Panc1 (cell line): ENCODE data around the gene IMP4. TPM values are rescaled to one million over a fixed set of nuclear protein-coding genes. Genes with fewer than 3 reads are reported as not detected.

Experiments
- ATAC-seq: fragments of 200-7000 bp; cut with Tn5 transposase; 2 replicates; pipeline ENCODE4 v1.9.1; 2020; ENCODE audit warnings: mild to moderate bottlenecking, moderate library complexity
- BruUV-seq: library from RNA; stranded (reverse); fragments of 400-500 nt; replicated peaks from 2 replicates; lab custom pipeline; 2021; lab: Mats Ljungman, UMichigan
- CTCF ChIA-PET: fragments of 300-600 bp; sonication (Branson Sonifier 250); formaldehyde crosslinking; loops from one replicate; lab custom pipeline; 2022; ENCODE audit warnings: antibody characterized with exemption; lab: Charles Lee
- POLR2A ChIA-PET: fragments of 300-600 bp; sonication (Branson Sonifier 250); formaldehyde crosslinking; loops from one replicate; lab custom pipeline; 2022; ENCODE audit warnings: antibody characterized with exemption; lab: Charles Lee
- DNase-seq: peaks from one replicate; pipeline ENCODE4 v3.0.0-alpha.2; 2010; ENCODE audit warnings: low read depth, low spot score
- H3K27ac ChIP-seq: 2 replicates; pipeline ENCODE4 v1.5.1; 2011; ENCODE audit warnings: mild to moderate bottlenecking, low read length, inconsistent platforms
- H3K27me3 ChIP-seq: fragments of 200-500 bp; sonication (Bioruptor generic); 2 replicates; pipeline ENCODE4 v1.6.0; 2014; ENCODE audit warnings: low read length, inconsistent platforms; ENCODE audit not compliant: control insufficient read depth, insufficient read depth
- H3K36me3 ChIP-seq: fragments of 200-500 bp; sonication (Bioruptor generic); 2 replicates; pipeline ENCODE4 v1.5.1; 2014; ENCODE audit warnings: inconsistent platforms, mild to moderate bottlenecking, low read length, moderate library complexity; ENCODE audit not compliant: control insufficient read depth, insufficient read depth
- H3K4me1 ChIP-seq: 2 replicates; pipeline ENCODE4 v1.5.1; 2011; ENCODE audit warnings: inconsistent platforms, mild to moderate bottlenecking, low read length, moderate library complexity; ENCODE audit not compliant: control insufficient read depth, insufficient read depth
- H3K4me3 ChIP-seq, 2 experiments: 2 replicates each; pipeline ENCODE4 v1.5.1; 2011 to 2012; ENCODE audit warnings: low read depth in 2 of 2, low read length in 2 of 2, mild to moderate bottlenecking in 2 of 2, inconsistent platforms in 1 of 2, moderate library complexity in 1 of 2
- H3K9me3 ChIP-seq: fragments of 200-500 bp; sonication (Bioruptor generic); 2 replicates; pipeline ENCODE4 v1.5.1; 2014; ENCODE audit warnings: low read depth, mild to moderate bottlenecking, inconsistent platforms, low read length, moderate library complexity; ENCODE audit not compliant: control insufficient read depth, insufficient read depth
- POLR2AphosphoS5 ChIP-seq: IDR thresholded peaks from 2 replicates; pipeline ENCODE4 v1.6.1; 2012; ENCODE audit warnings: mild to moderate bottlenecking, low read depth, low read length, moderate library complexity
- SIN3A ChIP-seq: IDR thresholded peaks from 2 replicates; pipeline ENCODE4 v1.6.1; 2012; ENCODE audit warnings: low read depth, mild to moderate bottlenecking, low read length, moderate library complexity, borderline replicate concordance; ENCODE audit not compliant: insufficient read depth
- TCF7L2 ChIP-seq: IDR thresholded peaks from 2 replicates; pipeline ENCODE4 v1.6.1; 2011; ENCODE audit warnings: mild to moderate bottlenecking, low read depth, low read length, inconsistent platforms
- in situ Hi-C: cut with HindIII; loops from 2 replicates; pipeline ENCODE4 v1.10.0; 2016; ENCODE audit warnings: low sequenced_read_pairs, low pct_unique_long_range_greater_than_20kb
- intact Hi-C: fragments of 100-400 bp; cut with micrococcal nuclease; formaldehyde crosslinking; loops from one replicate; pipeline ENCODE4 v1.10.0; 2022; ENCODE audit not compliant: unreplicated experiment
- total RNA-seq: library from RNA; stranded (reverse); gene quantifications from one replicate; pipeline ENCODE4 v1.2.1, GENCODE V29; 2021; ENCODE audit not compliant: unreplicated experiment
- TF ChIP-seq, protein P1 (sequence below), 2 experiments: IDR thresholded peaks; 2 replicates each; pipeline ENCODE4 v1.6.1; 2011 to 2012; ENCODE audit warnings: low read depth in 2 of 2, control low read depth in 1 of 2, low read length in 1 of 2, mild to moderate bottlenecking in 1 of 2, moderate library complexity in 1 of 2; ENCODE audit not compliant: insufficient read depth in 1 of 2
- TF ChIP-seq, protein P2 (sequence below): fragments of 450-650 bp; IDR thresholded peaks from 2 replicates; pipeline ENCODE4 v1.5.1; 2017; ENCODE audit warnings: mild to moderate bottlenecking

IMP4 gene
- total RNA-seq, 1 experiment from 2014 or later = 104 TPM

DNA sequence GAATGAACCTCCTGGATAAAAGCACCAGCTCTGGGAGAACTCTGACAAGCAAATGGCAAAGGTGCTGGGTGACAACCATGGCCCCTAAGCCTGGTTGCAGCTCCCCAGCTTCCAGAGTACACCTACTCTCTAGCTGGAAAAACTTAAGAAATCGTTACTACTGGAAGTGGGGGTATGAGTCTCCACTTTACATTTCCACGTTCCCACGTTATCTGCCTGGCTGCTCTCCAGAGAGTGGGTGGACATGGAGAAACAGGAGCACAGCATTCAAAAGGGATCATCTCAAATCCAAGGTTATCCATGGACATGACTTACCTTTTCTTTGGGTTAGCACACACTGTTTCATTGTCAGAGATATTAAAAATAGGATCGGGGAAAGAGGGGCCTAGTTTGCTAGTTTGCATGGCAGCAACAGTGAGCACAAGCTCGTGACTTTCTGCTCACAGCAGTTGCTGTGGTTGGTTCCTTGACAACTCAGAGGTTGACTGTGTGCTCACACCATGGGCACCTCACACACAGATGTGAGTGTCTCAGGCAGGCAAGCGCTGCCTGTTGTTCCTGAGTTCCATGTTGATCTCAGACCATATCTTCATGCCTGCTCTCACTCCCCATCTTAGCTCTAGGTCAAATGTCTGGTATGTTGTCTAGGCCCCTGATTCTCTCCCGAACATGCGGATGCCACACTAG is 45.7 kb downstream of the IMP4 start:
- H3K4me1 ChIP-seq = peaks cover 11% of the 10 kb centered on the region
- BruUV-seq = no TSS peak
- CTCF ChIA-PET = no interaction called here
- H3K27ac ChIP-seq = no peak overlapping the region
- H3K27me3 ChIP-seq = no peaks in the 10 kb centered on the region
- no peak for ATAC-seq
- intact Hi-C loops (no loop called here), in situ Hi-C loops (no loop called here)
- POLR2A ChIA-PET = interaction anchor here (0.6 kb wide), 1 partner anchor 21 kb away, joined by 4 read pairs; no protein-coding TSS in a partner anchor
- H3K9me3 ChIP-seq = no peaks in the 10 kb centered on the region
- DNase-seq = no peak
- no peak for TF ChIP-seq SIN3A
- TF ChIP-seq TCF7L2 = no peak
- TF ChIP-seq, protein P1, sequence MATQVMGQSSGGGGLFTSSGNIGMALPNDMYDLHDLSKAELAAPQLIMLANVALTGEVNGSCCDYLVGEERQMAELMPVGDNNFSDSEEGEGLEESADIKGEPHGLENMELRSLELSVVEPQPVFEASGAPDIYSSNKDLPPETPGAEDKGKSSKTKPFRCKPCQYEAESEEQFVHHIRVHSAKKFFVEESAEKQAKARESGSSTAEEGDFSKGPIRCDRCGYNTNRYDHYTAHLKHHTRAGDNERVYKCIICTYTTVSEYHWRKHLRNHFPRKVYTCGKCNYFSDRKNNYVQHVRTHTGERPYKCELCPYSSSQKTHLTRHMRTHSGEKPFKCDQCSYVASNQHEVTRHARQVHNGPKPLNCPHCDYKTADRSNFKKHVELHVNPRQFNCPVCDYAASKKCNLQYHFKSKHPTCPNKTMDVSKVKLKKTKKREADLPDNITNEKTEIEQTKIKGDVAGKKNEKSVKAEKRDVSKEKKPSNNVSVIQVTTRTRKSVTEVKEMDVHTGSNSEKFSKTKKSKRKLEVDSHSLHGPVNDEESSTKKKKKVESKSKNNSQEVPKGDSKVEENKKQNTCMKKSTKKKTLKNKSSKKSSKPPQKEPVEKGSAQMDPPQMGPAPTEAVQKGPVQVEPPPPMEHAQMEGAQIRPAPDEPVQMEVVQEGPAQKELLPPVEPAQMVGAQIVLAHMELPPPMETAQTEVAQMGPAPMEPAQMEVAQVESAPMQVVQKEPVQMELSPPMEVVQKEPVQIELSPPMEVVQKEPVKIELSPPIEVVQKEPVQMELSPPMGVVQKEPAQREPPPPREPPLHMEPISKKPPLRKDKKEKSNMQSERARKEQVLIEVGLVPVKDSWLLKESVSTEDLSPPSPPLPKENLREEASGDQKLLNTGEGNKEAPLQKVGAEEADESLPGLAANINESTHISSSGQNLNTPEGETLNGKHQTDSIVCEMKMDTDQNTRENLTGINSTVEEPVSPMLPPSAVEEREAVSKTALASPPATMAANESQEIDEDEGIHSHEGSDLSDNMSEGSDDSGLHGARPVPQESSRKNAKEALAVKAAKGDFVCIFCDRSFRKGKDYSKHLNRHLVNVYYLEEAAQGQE (IDR thresholded peaks at IDR 0.05; ENCODE audit: insufficient read depth in 1 of 2, low read depth in 2 of 2, low read length in 1 of 2) = no peak
- H3K4me3 ChIP-seq = no peak overlapping the region
- no peaks in the 10 kb centered on the region for H3K36me3 ChIP-seq

DNA sequence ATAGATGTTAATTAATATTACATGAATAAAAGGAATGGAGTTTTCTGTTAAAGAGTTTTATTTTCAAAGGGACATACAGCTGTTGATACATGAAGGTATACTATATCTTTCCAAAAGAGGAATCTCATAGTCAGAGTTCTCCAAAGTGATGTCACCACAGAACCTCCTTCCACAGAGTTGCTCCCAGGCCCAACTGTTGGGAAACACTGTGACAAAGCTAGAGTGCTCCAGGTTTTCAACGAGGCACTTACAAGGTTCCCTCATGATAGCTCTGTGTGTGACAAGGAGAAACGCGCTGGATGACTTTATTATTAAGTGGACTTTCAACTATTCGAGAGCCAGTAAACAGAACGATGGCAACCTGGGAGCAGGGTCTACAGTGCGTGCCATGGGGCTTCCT is 46.7 kb downstream of the IMP4 start:
- intact Hi-C loops (no loop called here), in situ Hi-C loops (no loop called here)
- no peaks in the 10 kb centered on the region for H3K27me3 ChIP-seq
- no peak for DNase-seq
- no peak overlapping the region for H3K27ac ChIP-seq
- peaks cover 11% of the 10 kb centered on the region for H3K4me1 ChIP-seq
- no TSS peak for BruUV-seq
- H3K4me3 ChIP-seq = no peak overlapping the region
- POLR2A ChIA-PET = no interaction called here
- no peak for ATAC-seq
- CTCF ChIA-PET = no interaction called here
- TF ChIP-seq, protein P2, sequence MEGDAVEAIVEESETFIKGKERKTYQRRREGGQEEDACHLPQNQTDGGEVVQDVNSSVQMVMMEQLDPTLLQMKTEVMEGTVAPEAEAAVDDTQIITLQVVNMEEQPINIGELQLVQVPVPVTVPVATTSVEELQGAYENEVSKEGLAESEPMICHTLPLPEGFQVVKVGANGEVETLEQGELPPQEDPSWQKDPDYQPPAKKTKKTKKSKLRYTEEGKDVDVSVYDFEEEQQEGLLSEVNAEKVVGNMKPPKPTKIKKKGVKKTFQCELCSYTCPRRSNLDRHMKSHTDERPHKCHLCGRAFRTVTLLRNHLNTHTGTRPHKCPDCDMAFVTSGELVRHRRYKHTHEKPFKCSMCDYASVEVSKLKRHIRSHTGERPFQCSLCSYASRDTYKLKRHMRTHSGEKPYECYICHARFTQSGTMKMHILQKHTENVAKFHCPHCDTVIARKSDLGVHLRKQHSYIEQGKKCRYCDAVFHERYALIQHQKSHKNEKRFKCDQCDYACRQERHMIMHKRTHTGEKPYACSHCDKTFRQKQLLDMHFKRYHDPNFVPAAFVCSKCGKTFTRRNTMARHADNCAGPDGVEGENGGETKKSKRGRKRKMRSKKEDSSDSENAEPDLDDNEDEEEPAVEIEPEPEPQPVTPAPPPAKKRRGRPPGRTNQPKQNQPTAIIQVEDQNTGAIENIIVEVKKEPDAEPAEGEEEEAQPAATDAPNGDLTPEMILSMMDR = no peak
- TF ChIP-seq TCF7L2 (no peak), SIN3A (no peak), POLR2AphosphoS5 (no peak)
- TF ChIP-seq, protein P1 (IDR thresholded peaks at IDR 0.05; ENCODE audit: insufficient read depth in 1 of 2, low read depth in 2 of 2, low read length in 1 of 2) = no peak
- no peaks in the 10 kb centered on the region for H3K9me3 ChIP-seq
- no peaks in the 10 kb centered on the region for H3K36me3 ChIP-seq
